HepG2 (cell line): ENCODE results near the gene PCDHGA10. TPM values are rescaled to one million over a fixed set of nuclear protein-coding genes. Genes with fewer than 3 reads are reported as not detected.

ENCODE experiments used
- ATAC-seq: fragments of 200-7000 bp; cut with Tn5 transposase; 3 replicates; pipeline ENCODE4 v1.9.1; 2020; ENCODE audit warnings: mild to moderate bottlenecking, moderate library complexity
- BruUV-seq: library from RNA; stranded (reverse); fragments of 400-500 nt; replicated peaks from 2 replicates; lab custom pipeline; 2021; lab: Mats Ljungman, UMichigan
- CTCF ChIA-PET: fragments of 300-600 bp; formaldehyde crosslinking; extraction: SDS; loops from one replicate; lab custom pipeline; 2021; ENCODE audit warnings: low total read pairs, inconsistent platforms, low intra/inter-chr PET ratio; lab: Yijun Ruan, JAX
- POLR2A ChIA-PET: fragments of 350-600 bp; sonication (Branson Sonifier 250); formaldehyde crosslinking; loops from one replicate; lab custom pipeline; 2020; ENCODE audit warnings: antibody characterized with exemption, inconsistent platforms; lab: Yijun Ruan, JAX
- DNase-seq: peaks from one replicate; pipeline ENCODE4 v3.0.0-alpha.2; 2015; ENCODE audit warnings: low spot score
- FAIRE-seq: peaks from 3 replicates; lab custom pipeline; 2011; peaks lifted over from hg19 to GRCh38; lab: Jason Lieb, UNC
- H2AFZ ChIP-seq: one replicate; pipeline ENCODE4 v1.6.1; 2011; ENCODE audit warnings: low read length, inconsistent platforms
- H3K27ac ChIP-seq: fragments of 300-600 bp; 3 replicates; pipeline ENCODE4 v1.8.0; 2011; ENCODE audit warnings: mixed run types, mild to moderate bottlenecking, mixed read lengths, low read length, inconsistent platforms; ENCODE audit not compliant: insufficient read depth; ENCODE audit errors: extremely low read length
- H3K27me3 ChIP-seq, 2 experiments: fragments of 200-600 bp in 1 of 2; 2 replicates in 1 of 2; 3 replicates in 1 of 2; pipeline versions ENCODE4 v1.6.0 to v1.8.0; 2011; ENCODE audit warnings: low read length in 2 of 2, mild to moderate bottlenecking in 2 of 2, moderate library complexity in 2 of 2, inconsistent platforms in 1 of 2; ENCODE audit not compliant: insufficient read depth in 2 of 2, control insufficient read depth in 1 of 2
- H3K36me3 ChIP-seq, 2 experiments: fragments of 200-600 bp in 1 of 2; replicated peaks in 1 of 2; 2 replicates in 1 of 2; 3 replicates in 1 of 2; pipeline versions ENCODE4 v1.5.1 to v1.8.0; 2011; ENCODE audit warnings: low read length in 2 of 2, inconsistent platforms in 1 of 2; ENCODE audit not compliant: insufficient read depth in 2 of 2, control insufficient read depth in 1 of 2
- H3K4me1 ChIP-seq: 2 replicates; pipeline ENCODE4 v1.5.1; 2012; ENCODE audit warnings: low read length, inconsistent platforms; ENCODE audit not compliant: insufficient read depth
- H3K4me2 ChIP-seq: 2 replicates; pipeline ENCODE4 v1.6.0; 2011; ENCODE audit warnings: low read depth, low read length, inconsistent platforms
- H3K4me3 ChIP-seq, 3 experiments: fragments of 200-600 bp in 1 of 3; sonication (generic), shearing (Covaris generic) in 1 of 3; replicated peaks in 1 of 3; 2 replicates each; pipeline ENCODE4 v1.5.1; 2011 to 2016; ENCODE audit warnings: low read length in 3 of 3, inconsistent platforms in 2 of 3, low read depth in 2 of 3, mild to moderate bottlenecking in 2 of 3, control low read depth in 1 of 3, mixed read lengths in 1 of 3; ENCODE audit not compliant: insufficient read depth in 1 of 3
- H3K79me2 ChIP-seq: one replicate; pipeline ENCODE4 v1.6.1; 2011; ENCODE audit warnings: low read length, inconsistent platforms; ENCODE audit not compliant: insufficient read depth
- H3K9ac ChIP-seq: 2 replicates; pipeline ENCODE4 v1.6.0; 2011; ENCODE audit warnings: mild to moderate bottlenecking, low read depth, low read length, inconsistent platforms; ENCODE audit not compliant: insufficient read depth
- H3K9me3 ChIP-seq: 2 replicates; pipeline ENCODE4 v1.5.1; 2012; ENCODE audit warnings: mild to moderate bottlenecking, low read length
- H4K20me1 ChIP-seq: 2 replicates; pipeline ENCODE4 v1.6.0; 2011; ENCODE audit warnings: inconsistent platforms, mild to moderate bottlenecking, low read length, moderate library complexity; ENCODE audit not compliant: insufficient read depth
- ARNT ChIP-seq: fragments of 450-650 bp; IDR thresholded peaks from 2 replicates; pipeline ENCODE4 v1.6.1; 2017
- FIP1L1 ChIP-seq: fragments of 200-400 bp; formaldehyde crosslinking; IDR thresholded peaks from 2 replicates; pipeline ENCODE4 v1.6.1; 2018; ENCODE audit warnings: low read depth, mild to moderate bottlenecking, low read length, moderate library complexity, borderline replicate concordance; ENCODE audit not compliant: insufficient read depth
- JUNB ChIP-seq: sonication (generic); formaldehyde crosslinking; IDR thresholded peaks from 2 replicates; pipeline ENCODE4 v1.8.0; 2022; ENCODE audit warnings: missing genetic modification reagents, mild to moderate bottlenecking, borderline replicate concordance
- MAX ChIP-seq: IDR thresholded peaks from 2 replicates; pipeline ENCODE4 v1.6.1; 2012; ENCODE audit warnings: inconsistent platforms
- MEF2D ChIP-seq: sonication (generic); formaldehyde crosslinking; IDR thresholded peaks from 2 replicates; pipeline ENCODE4 v1.5.1; 2020; ENCODE audit warnings: mild to moderate bottlenecking, missing genetic modification reagents
- PCBP2 ChIP-seq: fragments of 200-400 bp; formaldehyde crosslinking; optimal IDR thresholded peaks from 2 replicates; pipeline ENCODE3; 2018; ENCODE audit warnings: low read length, low read depth; ENCODE audit not compliant: poor library complexity, severe bottlenecking
- PLRG1 ChIP-seq: fragments of 450-650 bp; conservative IDR thresholded peaks from 2 replicates; pipeline ENCODE4 v1.6.1; 2016
- RARA ChIP-seq: IDR thresholded peaks from 2 replicates; pipeline ENCODE4 v1.6.1; 2016; ENCODE audit warnings: missing genetic modification reagents, missing compliant biosample characterization
- SP2 ChIP-seq: sonication (generic); formaldehyde crosslinking; IDR thresholded peaks from 2 replicates; pipeline ENCODE4 v1.5.1; 2020; ENCODE audit warnings: mild to moderate bottlenecking, missing genetic modification reagents
- STAT6 ChIP-seq: sonication (generic); formaldehyde crosslinking; IDR thresholded peaks from 2 replicates; pipeline ENCODE4 v1.4.0; 2020; ENCODE audit warnings: missing genetic modification reagents, mild to moderate bottlenecking, borderline replicate concordance
- TFDP1 ChIP-seq: IDR thresholded peaks from 2 replicates; pipeline ENCODE4 v1.6.1; 2016; ENCODE audit warnings: missing compliant biosample characterization, missing genetic modification reagents, borderline replicate concordance
- ZNF703 ChIP-seq: sonication (generic); formaldehyde crosslinking; IDR thresholded peaks from 2 replicates; pipeline ENCODE4 v1.5.1; 2020; ENCODE audit warnings: missing genetic modification reagents, mild to moderate bottlenecking, moderate library complexity, borderline replicate concordance
- WGBS: methylation state at CpG from one replicate; pipeline ENCODE4 v1.1.6; 2017; ENCODE audit warnings: low lambda C conversion rate; 5-methylcytosine and 5-hydroxymethylcytosine counted together
- in situ Hi-C: cut with HindIII; loops from 2 replicates; pipeline ENCODE4 v1.10.0; 2017; ENCODE audit warnings: low pct_unique_long_range_greater_than_20kb; ENCODE audit not compliant: extremely low pct_ligation_motif_present
- intact Hi-C: fragments of 100-400 bp; cut with micrococcal nuclease; formaldehyde crosslinking; loops from one replicate; pipeline ENCODE4 v1.10.0; 2022; ENCODE audit not compliant: unreplicated experiment
- polyA plus RNA-seq, 8 experiments: library from polyadenylated mRNA; depleted of rRNA in 3 of 8; stranded (reverse) in 7 of 8; unstranded in 1 of 8; fragments of >200 nt; fragmentation: Illumina TruSeq in 4 of 8; extraction: Trizol in 4 of 8; gene quantifications; 2 replicates each; pipeline versions ENCODE4 v1.2.1 to v1.2.3, GENCODE V29; 2011 to 2016; ENCODE audit warnings: low read depth in 4 of 8, missing spikeins in 1 of 8, mixed read lengths in 1 of 8; ENCODE audit not compliant: insufficient read depth in 1 of 8
- total RNA-seq, 5 experiments: library from RNA; depleted of rRNA; stranded (reverse); fragments of >200 nt; fragmentation: Illumina TruSeq; extraction: Trizol; gene quantifications; 2 replicates each; pipeline ENCODE4 v1.2.3, GENCODE V29; 2016; ENCODE audit warnings: low read depth in 1 of 5

Gene PCDHGA10
- total and polyA plus RNA-seq, 2 of the 13 experiments (the other 11 are each of a cell fraction or from before 2014, with no cell fraction given), result 0.04 to 0.18 TPM

- H3K9me3 ChIP-seq, result peaks cover 30% of the 10 kb centered on the region
- H3K79me2 ChIP-seq, result no peaks in the 10 kb centered on the region
- no peaks in the 10 kb centered on the region for H4K20me1 ChIP-seq
- no peak overlapping the region for H3K27ac ChIP-seq
- in situ Hi-C loops, result no loop called here
- no peak overlapping the region for H3K4me3 ChIP-seq
- no peaks in the 10 kb centered on the region for H3K27me3 ChIP-seq
- intact Hi-C loops, result no loop called here
- H2AFZ ChIP-seq, result no peak overlapping the region
- ATAC-seq (no peak), DNase-seq (no peak), FAIRE-seq (no peak)
- TF ChIP-seq STAT6 (no peak), ZNF703 (CRISPR knock-in tag) (no peak), FIP1L1 (no peak), SP2 (no peak), RARA (CRISPR knock-in tag) (no peak), JUNB (no peak), ARNT (no peak), TFDP1 (CRISPR knock-in tag) (no peak), PCBP2 (no peak), PLRG1 (no peak), MEF2D (CRISPR knock-in tag) (no peak), MAX (no peak)
- BruUV-seq, result no TSS peak
- WGBS, result 69% methylated on average over 18 of the region's 42 CpGs
- H3K4me1 ChIP-seq, result no peaks in the 10 kb centered on the region
- no peak overlapping the region for H3K4me2 ChIP-seq
- H3K9ac ChIP-seq, result no peak overlapping the region
- no peaks in the 10 kb centered on the region for H3K36me3 ChIP-seq
- CTCF ChIA-PET, result interaction anchor here (0.6 kb wide), 1 partner anchor 8 kb away, joined by 4 read pairs; the partner anchor contains the start of gene PCDHGA12
- POLR2A ChIA-PET, result no interaction called here
Observed at GRCh38 chr5:141422742-141423291, 10.0 kb downstream of the PCDHGA10 start.
